HepG2 (cell line): Measurements from ENCODE around the gene HDAC10. TPM values are rescaled to one million over a fixed set of nuclear protein-coding genes. Genes with fewer than 3 reads are reported as not detected.

Experiments used
- CBX2 ChIP-seq, 2 experiments: fragments of 200-600 bp in 1 of 2; sonication (generic); formaldehyde crosslinking in 1 of 2; IDR thresholded peaks; 2 replicates each; pipeline versions ENCODE4 v1.7.0 to v1.8.1; 2018 to 2022; ENCODE audit warnings: low read depth in 2 of 2, low read length in 1 of 2, mild to moderate bottlenecking in 1 of 2, missing genetic modification reagents in 1 of 2
- HOXA3 ChIP-seq: sonication (generic); formaldehyde crosslinking; IDR thresholded peaks from 2 replicates; pipeline ENCODE4 v1.5.0; 2020; ENCODE audit warnings: missing genetic modification reagents
- KLF9 ChIP-seq: IDR thresholded peaks from 2 replicates; pipeline ENCODE4 v1.6.1; 2016; ENCODE audit warnings: low read depth
- MYC ChIP-seq: sonication (generic); formaldehyde crosslinking; IDR thresholded peaks from 2 replicates; pipeline ENCODE4 v1.9.0; 2021; ENCODE audit warnings: missing genetic modification reagents, borderline replicate concordance
- NCOA5 ChIP-seq: sonication (generic); formaldehyde crosslinking; IDR thresholded peaks from 2 replicates; pipeline ENCODE4 v1.4.0; 2020; ENCODE audit warnings: missing genetic modification reagents
- PPARG ChIP-seq: conservative IDR thresholded peaks from 2 replicates; pipeline ENCODE4 v1.6.1; 2016; ENCODE audit warnings: missing biosample characterization, missing genetic modification reagents
- TAF15 ChIP-seq: fragments of 200-400 bp; formaldehyde crosslinking; IDR thresholded peaks from one replicate; pipeline ENCODE4 v1.6.1; 2018; ENCODE audit warnings: mild to moderate bottlenecking, low read depth, low read length; ENCODE audit not compliant: poor library complexity, severe bottlenecking
- ZBED4 ChIP-seq: sonication (generic); formaldehyde crosslinking; IDR thresholded peaks from 2 replicates; pipeline ENCODE4 v1.4.0; 2020; ENCODE audit warnings: missing genetic modification reagents, borderline replicate concordance
- ZBTB4 ChIP-seq: sonication (generic); formaldehyde crosslinking; IDR thresholded peaks from 2 replicates; pipeline ENCODE4 v1.4.0; 2020; ENCODE audit warnings: missing genetic modification reagents, mild to moderate bottlenecking, borderline replicate concordance
- ZBTB8A ChIP-seq: sonication (generic); formaldehyde crosslinking; IDR thresholded peaks from 2 replicates; pipeline ENCODE4 v1.4.0; 2020; ENCODE audit warnings: mild to moderate bottlenecking, low read depth, missing genetic modification reagents, borderline replicate concordance
- ZKSCAN5 ChIP-seq: sonication (generic); formaldehyde crosslinking; IDR thresholded peaks from 2 replicates; pipeline ENCODE4 v1.5.1; 2020; ENCODE audit warnings: mild to moderate bottlenecking, missing genetic modification reagents
- ZNF20 ChIP-seq: sonication (generic); formaldehyde crosslinking; IDR thresholded peaks from 2 replicates; pipeline ENCODE4 v1.4.0; 2020; ENCODE audit warnings: mild to moderate bottlenecking, moderate library complexity, missing genetic modification reagents
- ZNF205 ChIP-seq: IDR thresholded peaks from 2 replicates; pipeline ENCODE4 v1.6.1; 2018; ENCODE audit warnings: missing biosample characterization, missing genetic modification reagents
- ZNF230 ChIP-seq: sonication (generic); formaldehyde crosslinking; IDR thresholded peaks from 2 replicates; pipeline ENCODE4 v1.4.0; 2020; ENCODE audit warnings: mild to moderate bottlenecking, missing genetic modification reagents
- ZNF296 ChIP-seq: sonication (generic); formaldehyde crosslinking; conservative IDR thresholded peaks from 2 replicates; pipeline ENCODE4 v1.5.0; 2020; ENCODE audit warnings: mild to moderate bottlenecking, missing genetic modification reagents
- ZNF556 ChIP-seq: sonication (generic); formaldehyde crosslinking; IDR thresholded peaks from 2 replicates; pipeline ENCODE4 v1.4.0; 2020; ENCODE audit warnings: mild to moderate bottlenecking, missing genetic modification reagents, borderline replicate concordance
- ZNF83 ChIP-seq: sonication (generic); formaldehyde crosslinking; IDR thresholded peaks from 2 replicates; pipeline ENCODE4 v1.4.0; 2020; ENCODE audit warnings: missing genetic modification reagents, mild to moderate bottlenecking, borderline replicate concordance
- ZNF878 ChIP-seq: sonication (generic); formaldehyde crosslinking; IDR thresholded peaks from 2 replicates; pipeline ENCODE4 v1.8.1; 2023; ENCODE audit warnings: mild to moderate bottlenecking, missing genetic modification reagents, moderate library complexity
- ZSCAN25 ChIP-seq: sonication (generic); formaldehyde crosslinking; IDR thresholded peaks from 2 replicates; pipeline ENCODE4 v1.8.0; 2022; ENCODE audit warnings: mild to moderate bottlenecking, missing genetic modification reagents
- polyA plus RNA-seq, 8 experiments: library from polyadenylated mRNA; depleted of rRNA in 3 of 8; stranded (reverse) in 7 of 8; unstranded in 1 of 8; fragments of >200 nt; fragmentation: Illumina TruSeq in 4 of 8; extraction: Trizol in 4 of 8; gene quantifications; 2 replicates each; pipeline versions ENCODE4 v1.2.1 to v1.2.3, GENCODE V29; 2011 to 2016; ENCODE audit warnings: low read depth in 4 of 8, missing spikeins in 1 of 8, mixed read lengths in 1 of 8; ENCODE audit not compliant: insufficient read depth in 1 of 8
- total RNA-seq, 5 experiments: library from RNA; depleted of rRNA; stranded (reverse); fragments of >200 nt; fragmentation: Illumina TruSeq; extraction: Trizol; gene quantifications; 2 replicates each; pipeline ENCODE4 v1.2.3, GENCODE V29; 2016; ENCODE audit warnings: low read depth in 1 of 5
- TF ChIP-seq, protein P1 (sequence below): sonication (generic); formaldehyde crosslinking; IDR thresholded peaks from 2 replicates; pipeline ENCODE4 v1.4.0; 2020; ENCODE audit warnings: mild to moderate bottlenecking, missing genetic modification reagents

Gene HDAC10
- total and polyA plus RNA-seq, 2 of the 13 experiments (the other 11 are each of a cell fraction or from before 2014, with no cell fraction given): 13.9 to 14.9 TPM

- TF ChIP-seq ZBED4 (CRISPR knock-in tag) (no peak), ZNF83 (CRISPR knock-in tag) (peak; percentile 58; the same call in 1 of the 2 replicates), NCOA5 (no peak), ZNF556 (CRISPR knock-in tag) (no peak), MYC (no peak; the same call in 1 of the 2 replicates), ZNF878 (CRISPR knock-in tag) (no peak), CBX2 (IDR thresholded peaks at IDR 0.05; ENCODE audit: low read depth, low read length) (no peak), CBX2 (CRISPR knock-in tag; IDR thresholded peaks at IDR 0.05; ENCODE audit: low read depth) (0 out of 2 replicates have a peak, but pooled peaks have one; percentile 18), ZNF20 (CRISPR knock-in tag) (no peak), PPARG (CRISPR knock-in tag) (0 out of 2 replicates have a peak, but pooled peaks have one; percentile 38), TAF15 (peak; percentile 19), ZNF296 (CRISPR knock-in tag) (no peak), ZSCAN25 (0 out of 2 replicates have a peak, but pooled peaks have one; percentile 13), KLF9 (CRISPR knock-in tag) (no peak), ZNF205 (CRISPR knock-in tag) (no peak), HOXA3 (CRISPR knock-in tag) (0 out of 2 replicates have a peak, but pooled peaks have one; percentile 6), ZBTB8A (CRISPR knock-in tag) (no peak), ZKSCAN5 (CRISPR knock-in tag) (no peak), ZBTB4 (CRISPR knock-in tag) (no peak), ZNF230 (CRISPR knock-in tag) (0 out of 2 replicates have a peak, but pooled peaks have one; percentile 31)
- TF ChIP-seq, protein P1, sequence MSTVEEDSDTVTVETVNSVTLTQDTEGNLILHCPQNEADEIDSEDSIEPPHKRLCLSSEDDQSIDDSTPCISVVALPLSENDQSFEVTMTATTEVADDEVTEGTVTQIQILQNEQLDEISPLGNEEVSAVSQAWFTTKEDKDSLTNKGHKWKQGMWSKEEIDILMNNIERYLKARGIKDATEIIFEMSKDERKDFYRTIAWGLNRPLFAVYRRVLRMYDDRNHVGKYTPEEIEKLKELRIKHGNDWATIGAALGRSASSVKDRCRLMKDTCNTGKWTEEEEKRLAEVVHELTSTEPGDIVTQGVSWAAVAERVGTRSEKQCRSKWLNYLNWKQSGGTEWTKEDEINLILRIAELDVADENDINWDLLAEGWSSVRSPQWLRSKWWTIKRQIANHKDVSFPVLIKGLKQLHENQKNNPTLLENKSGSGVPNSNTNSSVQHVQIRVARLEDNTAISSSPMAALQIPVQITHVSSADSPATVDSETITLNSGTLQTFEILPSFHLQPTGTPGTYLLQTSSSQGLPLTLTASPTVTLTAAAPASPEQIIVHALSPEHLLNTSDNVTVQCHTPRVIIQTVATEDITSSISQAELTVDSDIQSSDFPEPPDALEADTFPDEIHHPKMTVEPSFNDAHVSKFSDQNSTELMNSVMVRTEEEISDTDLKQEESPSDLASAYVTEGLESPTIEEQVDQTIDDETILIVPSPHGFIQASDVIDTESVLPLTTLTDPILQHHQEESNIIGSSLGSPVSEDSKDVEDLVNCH (CRISPR knock-in tag): no peak
Observed at GRCh38 chr22:50251477-50252081, 514 bp upstream of the HDAC10 start (continued).
